MM.1S (cell line): ENCODE data around the gene TNFSF13B.

Experiments used
- EZH2 ChIP-seq: fragments of 300-600 bp; sonication (generic); optimal IDR thresholded peaks from 2 replicates; pipeline ENCODE3; 2017; ENCODE audit warnings: low read depth, mild to moderate bottlenecking, antibody characterized with exemption, low read length, mixed read lengths
- EZH2phosphoT487 ChIP-seq: fragments of 300-600 bp; sonication (generic); IDR thresholded peaks from 2 replicates; pipeline ENCODE4 v1.6.1; 2018; ENCODE audit warnings: antibody characterized with exemption, low read length
- TF ChIP-seq, protein P1 (sequence below): fragments of 300-600 bp; sonication (generic); IDR thresholded peaks from 2 replicates; pipeline ENCODE4 v1.5.1; 2016; ENCODE audit warnings: antibody characterized with exemption, low read length, mixed read lengths

DNA sequence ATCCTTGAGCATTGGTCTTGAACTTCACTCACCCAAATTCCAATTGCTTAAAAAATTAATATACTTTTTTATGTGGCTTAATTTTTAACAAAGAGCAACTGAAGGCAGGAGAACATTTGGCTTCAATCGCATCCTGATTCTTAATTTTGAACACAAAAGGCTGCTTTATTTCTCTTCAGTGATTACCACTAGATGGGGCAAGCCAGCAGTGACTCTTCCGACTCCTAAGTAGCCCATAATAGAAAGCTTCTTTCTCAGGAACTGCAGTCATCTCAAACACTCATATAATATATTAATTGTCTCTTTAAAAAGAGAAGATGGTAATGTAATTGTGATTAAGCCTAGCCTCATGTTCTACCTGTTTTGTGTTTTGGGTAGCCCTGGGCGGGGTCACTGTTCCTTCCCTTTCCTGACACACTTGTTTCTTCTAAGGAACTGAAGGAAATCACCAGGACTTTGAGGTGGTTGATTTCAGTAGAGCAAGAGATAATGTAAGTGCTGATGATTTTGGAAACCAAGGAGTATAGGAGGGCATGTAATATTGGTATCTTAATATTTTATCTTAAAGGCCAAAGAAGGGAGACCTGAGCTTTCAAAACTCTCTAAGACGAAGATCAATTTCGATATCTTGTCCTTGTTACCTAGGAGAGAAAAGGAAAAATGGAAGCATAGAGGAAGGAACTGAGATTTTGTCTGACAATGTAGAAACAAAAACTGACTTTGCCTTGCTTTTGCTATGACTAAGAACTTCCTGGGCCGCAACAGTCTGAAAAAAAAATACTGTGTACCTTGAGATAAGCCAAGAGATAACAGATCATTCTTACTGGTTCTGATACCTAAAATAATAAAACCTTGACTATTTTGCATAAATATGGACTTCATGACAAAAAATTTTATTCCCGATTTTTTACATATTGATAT, 73.1 kb downstream of the TNFSF13B start:
- TF ChIP-seq, protein P1, sequence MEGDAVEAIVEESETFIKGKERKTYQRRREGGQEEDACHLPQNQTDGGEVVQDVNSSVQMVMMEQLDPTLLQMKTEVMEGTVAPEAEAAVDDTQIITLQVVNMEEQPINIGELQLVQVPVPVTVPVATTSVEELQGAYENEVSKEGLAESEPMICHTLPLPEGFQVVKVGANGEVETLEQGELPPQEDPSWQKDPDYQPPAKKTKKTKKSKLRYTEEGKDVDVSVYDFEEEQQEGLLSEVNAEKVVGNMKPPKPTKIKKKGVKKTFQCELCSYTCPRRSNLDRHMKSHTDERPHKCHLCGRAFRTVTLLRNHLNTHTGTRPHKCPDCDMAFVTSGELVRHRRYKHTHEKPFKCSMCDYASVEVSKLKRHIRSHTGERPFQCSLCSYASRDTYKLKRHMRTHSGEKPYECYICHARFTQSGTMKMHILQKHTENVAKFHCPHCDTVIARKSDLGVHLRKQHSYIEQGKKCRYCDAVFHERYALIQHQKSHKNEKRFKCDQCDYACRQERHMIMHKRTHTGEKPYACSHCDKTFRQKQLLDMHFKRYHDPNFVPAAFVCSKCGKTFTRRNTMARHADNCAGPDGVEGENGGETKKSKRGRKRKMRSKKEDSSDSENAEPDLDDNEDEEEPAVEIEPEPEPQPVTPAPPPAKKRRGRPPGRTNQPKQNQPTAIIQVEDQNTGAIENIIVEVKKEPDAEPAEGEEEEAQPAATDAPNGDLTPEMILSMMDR: peak; percentile 50
- TF ChIP-seq EZH2: no peak
- TF ChIP-seq EZH2phosphoT487: no peak
